Fibroblast of lung (primary cell): Measurements from ENCODE around the gene RAB40B.

Experiments
- CTCF ChIP-seq, 2 donors: IDR thresholded peaks in 1 of 2; conservative IDR thresholded peaks in 1 of 2; 1 replicate in 1 of 2; 2 replicates in 1 of 2; pipeline ENCODE4 v1.5.1; 2011 to 2012; ENCODE audit warnings: low read length in 2 of 2, control low read depth in 1 of 2, inconsistent platforms in 1 of 2, low read depth in 1 of 2, mild to moderate bottlenecking in 1 of 2
- EZH2 ChIP-seq: IDR thresholded peaks from 2 replicates; pipeline ENCODE4 v1.5.1; 2012; ENCODE audit warnings: low read length, control low read depth, mild to moderate bottlenecking; ENCODE audit errors: missing control alignments

DNA sequence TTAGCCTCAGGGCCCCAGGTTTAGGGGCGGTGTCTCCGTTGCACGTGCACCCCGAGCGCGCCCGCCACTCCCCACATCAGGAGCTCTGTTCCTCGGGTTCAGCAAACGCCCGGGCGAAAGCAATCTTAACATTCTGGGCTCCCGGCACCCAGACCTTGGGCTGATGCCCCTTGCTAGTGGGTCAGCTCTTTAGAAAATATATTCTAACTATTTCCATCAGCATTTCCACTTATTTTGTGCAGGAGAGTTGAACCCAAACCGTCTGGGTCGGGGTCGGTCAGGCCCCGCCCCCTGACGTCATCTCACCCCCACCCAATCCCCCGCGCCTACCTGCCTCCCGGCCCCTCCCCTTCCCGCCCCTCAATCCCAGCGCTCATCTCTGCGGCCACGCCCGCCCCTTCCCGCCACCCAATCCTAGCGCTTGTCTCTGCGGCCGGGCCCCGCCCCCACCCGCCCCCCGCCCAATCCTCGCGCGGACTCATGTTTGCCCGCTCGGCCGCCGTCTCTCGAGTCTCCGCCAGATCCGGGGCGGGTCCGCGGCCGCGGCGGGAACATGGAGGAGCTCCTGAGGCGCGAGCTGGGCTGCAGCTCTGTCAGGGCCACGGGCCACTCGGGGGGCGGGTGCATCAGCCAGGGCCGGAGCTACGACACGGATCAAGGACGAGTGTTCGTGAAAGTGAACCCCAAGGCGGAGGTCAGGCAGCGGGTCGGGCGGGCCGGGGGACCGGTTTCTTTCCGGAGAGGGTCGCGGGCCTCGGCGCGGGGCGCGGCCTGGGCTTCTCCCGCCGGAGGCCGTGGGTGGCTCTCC lies 17.9 kb upstream of the RAB40B start, which contains the start of gene FN3KRP:
- TF ChIP-seq CTCF (conservative IDR thresholded peaks at IDR 0.05 in 1 of 2, IDR thresholded peaks at IDR 0.05 in 1 of 2; ENCODE audit: low read depth in 1 of 2, low read length in 2 of 2) (no peak), EZH2 (no peak)
